Measurements from ENCODE around the gene TMEM184C.

GRCh38 chr4:147674073-147674472 lies 56.9 kb downstream of the TMEM184C start:
- TF ChIP-seq CTCF (IDR thresholded peaks at IDR 0.05 in 4 of 5, conservative IDR thresholded peaks at IDR 0.05 in 1 of 5) (no peak), POLR2A (IDR thresholded peaks at IDR 0.05) (no peak)

Measured in gastrocnemius medialis (tissue), 4 donors.